ENCODE measurements around the gene UBE2G1. TPM values are rescaled to one million over a fixed set of nuclear protein-coding genes. Genes with fewer than 3 reads are reported as not detected.

The UBE2G1 gene
- total RNA-seq, 1 donor = 39.3 TPM

DNA sequence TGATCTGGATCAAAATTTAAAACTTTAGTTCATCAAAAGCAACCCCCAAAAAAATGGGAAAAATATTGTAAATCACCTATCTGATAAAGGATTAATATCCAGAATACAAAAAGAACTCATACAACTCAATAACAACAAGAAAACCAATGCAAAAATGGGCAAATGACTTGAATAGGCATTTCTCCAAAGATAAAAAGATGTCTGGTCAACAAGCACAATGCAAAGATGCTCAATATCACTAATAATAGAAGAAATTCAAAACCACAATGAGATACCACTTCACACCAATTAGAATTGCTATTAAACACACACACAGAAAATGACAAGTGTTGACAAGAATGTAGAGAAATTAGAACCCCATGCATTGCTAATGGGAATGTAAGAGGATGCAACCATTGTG is 40.4 kb downstream of the UBE2G1 start:
- TF ChIP-seq, protein P1, sequence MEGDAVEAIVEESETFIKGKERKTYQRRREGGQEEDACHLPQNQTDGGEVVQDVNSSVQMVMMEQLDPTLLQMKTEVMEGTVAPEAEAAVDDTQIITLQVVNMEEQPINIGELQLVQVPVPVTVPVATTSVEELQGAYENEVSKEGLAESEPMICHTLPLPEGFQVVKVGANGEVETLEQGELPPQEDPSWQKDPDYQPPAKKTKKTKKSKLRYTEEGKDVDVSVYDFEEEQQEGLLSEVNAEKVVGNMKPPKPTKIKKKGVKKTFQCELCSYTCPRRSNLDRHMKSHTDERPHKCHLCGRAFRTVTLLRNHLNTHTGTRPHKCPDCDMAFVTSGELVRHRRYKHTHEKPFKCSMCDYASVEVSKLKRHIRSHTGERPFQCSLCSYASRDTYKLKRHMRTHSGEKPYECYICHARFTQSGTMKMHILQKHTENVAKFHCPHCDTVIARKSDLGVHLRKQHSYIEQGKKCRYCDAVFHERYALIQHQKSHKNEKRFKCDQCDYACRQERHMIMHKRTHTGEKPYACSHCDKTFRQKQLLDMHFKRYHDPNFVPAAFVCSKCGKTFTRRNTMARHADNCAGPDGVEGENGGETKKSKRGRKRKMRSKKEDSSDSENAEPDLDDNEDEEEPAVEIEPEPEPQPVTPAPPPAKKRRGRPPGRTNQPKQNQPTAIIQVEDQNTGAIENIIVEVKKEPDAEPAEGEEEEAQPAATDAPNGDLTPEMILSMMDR (IDR thresholded peaks at IDR 0.05; ENCODE audit: insufficient read depth, low read length) = no peak
- DNase-seq (ENCODE audit: low read depth) = no peak
- no peak overlapping the region for H3K4me3 ChIP-seq (ENCODE audit: low read depth, low read length)

DNA sequence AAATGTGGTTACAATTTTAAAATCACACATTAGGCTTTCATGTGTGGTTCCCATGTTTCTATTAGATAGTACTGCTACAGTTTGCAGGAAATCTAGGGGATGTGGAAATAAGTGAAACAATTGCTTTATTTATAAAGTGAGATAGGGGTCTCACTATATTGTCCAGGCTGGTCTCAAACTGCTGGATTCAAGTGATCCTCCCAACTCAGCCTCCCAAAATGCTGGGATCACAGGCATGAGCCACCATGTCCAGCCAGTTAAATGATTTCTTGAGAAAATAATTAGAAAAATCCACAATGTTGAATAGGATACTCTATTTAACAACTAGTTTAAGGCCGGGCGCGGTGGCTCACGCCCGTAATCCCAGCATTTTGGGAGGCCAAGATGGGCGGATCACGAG is 42.0 kb downstream of the UBE2G1 start:
- TF ChIP-seq, protein P1 (IDR thresholded peaks at IDR 0.05; ENCODE audit: insufficient read depth, low read length) = no peak
- no peak for DNase-seq (ENCODE audit: low read depth)
- no peak overlapping the region for H3K4me3 ChIP-seq (ENCODE audit: low read depth, low read length)

DNA sequence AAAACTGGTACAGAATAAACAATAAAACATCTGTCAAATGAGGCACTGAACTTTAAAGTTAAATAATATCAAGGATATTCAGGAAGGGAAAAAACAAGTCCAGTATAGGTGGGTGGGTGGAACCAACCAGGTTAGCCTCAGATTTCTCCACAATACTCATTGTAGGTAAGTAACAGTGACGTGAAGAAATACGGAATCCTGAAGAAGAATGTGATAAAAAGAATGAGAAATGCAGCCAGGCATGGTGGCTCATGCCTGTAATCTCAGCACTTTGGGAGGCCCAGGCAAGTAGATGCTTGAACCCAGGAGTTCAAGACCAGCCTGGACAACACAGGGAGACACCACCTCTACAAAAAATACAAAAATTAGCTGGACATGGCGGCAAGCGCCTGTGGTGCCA is 47.3 kb downstream of the UBE2G1 start:
- TF ChIP-seq, protein P1 (IDR thresholded peaks at IDR 0.05; ENCODE audit: insufficient read depth, low read length) = no peak
- H3K4me3 ChIP-seq (ENCODE audit: low read depth, low read length) = no peak overlapping the region
- no peak for DNase-seq (ENCODE audit: low read depth)

DNA sequence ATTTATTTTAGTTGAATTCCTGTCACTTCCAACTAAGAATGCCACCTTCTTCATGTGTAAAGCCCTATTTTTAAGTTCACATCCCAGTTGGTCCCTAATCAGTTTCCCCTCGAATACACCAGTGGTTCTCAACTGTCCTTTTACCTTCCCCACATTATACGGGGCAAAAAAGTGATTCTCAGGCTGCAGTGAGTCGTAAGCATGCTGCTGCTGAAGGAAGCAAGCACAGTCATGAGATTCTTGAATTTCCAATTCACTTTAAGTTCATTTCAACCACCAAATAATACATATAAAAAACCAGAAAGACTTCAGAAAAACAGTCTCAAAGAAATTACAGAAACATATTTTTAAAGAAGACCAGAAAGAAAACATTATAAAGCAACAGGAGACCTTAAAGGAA is 47.9 kb downstream of the UBE2G1 start:
- DNase-seq (ENCODE audit: low read depth) = no peak
- no peak overlapping the region for H3K4me3 ChIP-seq (ENCODE audit: low read depth, low read length)
- TF ChIP-seq, protein P1 (IDR thresholded peaks at IDR 0.05; ENCODE audit: insufficient read depth, low read length) = no peak

DNA sequence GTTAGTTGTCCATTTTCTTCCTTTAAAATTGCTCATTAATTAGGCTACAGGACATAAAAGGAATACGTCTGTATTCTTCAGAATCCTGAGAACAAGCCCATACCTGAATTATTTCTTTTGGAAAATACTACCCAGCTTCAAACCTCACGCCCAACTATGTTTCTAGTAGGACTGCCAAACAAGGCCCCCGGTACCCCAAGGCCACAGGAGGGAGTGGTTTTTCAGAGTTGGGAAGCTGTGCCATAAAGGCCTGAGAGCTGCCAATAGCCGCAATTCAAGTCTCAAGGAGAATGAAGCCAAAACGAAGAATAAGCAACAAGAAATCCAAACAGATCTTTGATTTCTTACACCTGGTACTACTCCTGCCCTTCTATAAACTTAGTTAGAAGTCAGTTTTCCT is 48.3 kb downstream of the UBE2G1 start:
- DNase-seq (ENCODE audit: low read depth) = no peak
- TF ChIP-seq, protein P1 (IDR thresholded peaks at IDR 0.05; ENCODE audit: insufficient read depth, low read length) = no peak

DNA sequence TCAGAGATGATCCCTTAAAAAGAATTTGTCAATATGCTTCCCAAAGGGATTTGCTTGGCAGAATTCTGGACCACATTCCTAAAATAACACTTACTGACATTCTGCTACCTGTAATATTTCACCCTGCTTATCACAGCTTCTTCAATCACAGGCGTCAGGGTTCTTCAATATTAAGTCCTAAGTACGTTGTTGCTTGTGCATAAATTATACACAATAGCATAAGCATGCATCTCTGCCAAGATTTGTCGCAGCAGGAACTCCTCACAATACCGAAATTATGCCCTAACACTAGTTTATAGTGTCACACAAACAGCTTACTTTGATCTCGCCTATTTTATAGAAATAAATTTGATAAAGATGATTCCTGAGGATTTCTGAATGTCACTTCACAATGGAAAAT is 48.9 kb downstream of the UBE2G1 start:
- TF ChIP-seq, protein P1 (IDR thresholded peaks at IDR 0.05; ENCODE audit: insufficient read depth, low read length) = no peak
- no peak for DNase-seq (ENCODE audit: low read depth)
- no peak overlapping the region for H3K4me3 ChIP-seq (ENCODE audit: low read depth, low read length)

More for the DNA sequence above, 48.3 kb downstream of the UBE2G1 start:
- H3K4me3 ChIP-seq (ENCODE audit: low read depth, low read length) = no peak overlapping the region

DNA sequence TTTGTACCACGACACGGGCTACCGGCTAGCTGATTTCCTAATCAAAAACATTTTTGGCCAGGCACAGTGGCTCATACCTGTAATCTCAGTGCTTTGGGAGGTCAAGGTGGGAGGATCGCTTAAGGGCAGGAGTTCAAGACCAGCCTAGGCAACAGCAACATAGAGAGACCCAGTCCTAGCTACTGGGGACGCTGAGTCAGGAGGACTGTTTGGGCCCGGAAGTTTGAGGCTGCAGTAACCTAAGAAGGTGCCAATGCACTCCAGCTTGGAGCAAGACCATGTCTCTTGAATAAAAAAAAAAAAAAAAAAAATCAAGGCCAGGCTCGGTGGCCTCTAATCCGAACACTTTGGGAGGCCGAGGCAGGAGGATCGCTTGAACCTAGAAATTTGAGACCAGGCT is 49.8 kb downstream of the UBE2G1 start:
- TF ChIP-seq, protein P1 (IDR thresholded peaks at IDR 0.05; ENCODE audit: insufficient read depth, low read length) = no peak
- H3K4me3 ChIP-seq (ENCODE audit: low read depth, low read length) = no peak overlapping the region
- no peak for DNase-seq (ENCODE audit: low read depth)

Data from fibroblast of the aortic adventitia (primary cell).